ENCODE measurements around the gene OAF.

The OAF gene

GRCh38 chr11:120184371-120184945 is 26.4 kb upstream of the OAF start:
- DNase-seq (ENCODE audit: low read depth) = no peak

GRCh38 chr11:120184946-120185705 is 25.7 kb upstream of the OAF start:
- no peak for DNase-seq (ENCODE audit: low read depth)

- no peak for DNase-seq (ENCODE audit: low read depth)
These were observed 25.0 kb upstream of the OAF start for GRCh38 chr11:120185706-120186455.

DNA sequence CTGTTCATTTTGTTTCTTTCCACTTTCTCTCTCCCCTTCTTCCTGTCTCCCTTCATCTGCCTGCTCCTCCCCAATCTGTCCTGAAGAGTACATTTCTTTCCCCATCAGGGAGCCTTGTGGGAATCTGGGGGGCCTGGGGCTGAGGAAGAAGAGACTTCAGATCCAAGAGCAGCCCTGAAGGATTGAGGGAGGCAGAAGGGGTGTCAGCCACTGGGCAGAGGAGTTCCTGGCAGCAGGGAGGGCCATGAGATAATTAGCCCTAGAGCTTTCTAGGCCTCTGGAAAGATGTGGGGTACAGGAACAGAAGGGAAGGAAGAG is 24.4 kb upstream of the OAF start:
- DNase-seq (ENCODE audit: low read depth) = no peak

DNA sequence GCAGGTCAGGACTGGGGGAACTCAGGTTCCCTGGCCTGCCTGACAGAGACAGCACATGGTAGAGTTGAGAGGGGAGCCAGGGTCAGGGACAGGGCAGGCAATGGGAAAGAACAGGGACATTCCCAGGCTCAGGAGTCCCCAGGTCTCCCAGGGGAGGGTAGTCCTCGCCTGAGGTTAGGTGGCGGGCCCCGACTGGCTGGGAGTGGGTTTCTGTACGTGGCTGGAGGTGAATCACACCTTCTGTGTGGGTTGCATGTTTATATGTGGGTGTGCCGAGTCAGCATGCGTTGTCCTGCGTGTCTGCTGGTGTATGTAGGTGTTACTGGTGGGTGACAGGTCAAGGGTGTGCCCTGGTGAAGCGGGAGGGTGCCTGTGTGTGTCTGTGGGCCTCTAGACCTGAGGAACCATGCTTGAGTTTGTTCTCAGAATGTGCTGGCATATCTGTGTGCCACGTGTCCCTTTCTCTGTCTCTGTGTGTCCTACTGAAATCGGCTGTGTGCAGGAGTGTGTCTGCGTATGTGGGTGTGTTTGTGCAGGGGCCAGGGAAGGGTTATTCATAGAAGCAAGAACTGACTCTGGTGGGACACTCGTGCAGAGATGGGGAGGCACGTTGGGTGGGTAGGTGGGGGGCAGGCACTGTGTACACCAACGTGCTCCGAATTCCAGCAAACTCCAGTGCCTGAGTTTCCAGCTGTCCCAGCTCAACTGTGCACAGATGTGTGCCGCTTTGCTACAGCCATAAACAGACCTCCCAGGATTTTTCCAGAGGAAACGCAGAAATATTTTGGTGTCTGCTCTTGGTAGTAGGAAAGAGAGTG is 23.8 kb upstream of the OAF start:
- no peak for DNase-seq (ENCODE audit: low read depth)

DNA sequence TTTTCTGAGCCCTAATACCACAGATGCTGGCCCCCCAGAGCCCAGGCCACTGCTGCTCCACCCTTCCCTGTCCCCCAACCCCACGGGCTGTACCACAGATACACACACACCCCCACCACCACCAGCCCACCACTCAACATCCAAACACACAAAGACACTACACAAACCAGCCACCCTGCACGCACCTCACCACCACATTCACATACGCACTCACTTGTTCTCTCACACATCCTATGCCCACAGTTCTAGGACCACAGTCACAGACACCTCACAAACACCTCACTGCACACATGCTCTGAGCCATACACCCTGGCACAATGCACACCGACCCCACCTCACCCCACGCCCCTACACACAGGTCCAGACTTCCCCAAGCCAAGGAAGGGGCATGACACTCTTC is 22.5 kb upstream of the OAF start:
- no peak for DNase-seq (ENCODE audit: low read depth)

- DNase-seq (ENCODE audit: low read depth) = no peak
These were observed 21.9 kb upstream of the OAF start for GRCh38 chr11:120188811-120189455.

DNA sequence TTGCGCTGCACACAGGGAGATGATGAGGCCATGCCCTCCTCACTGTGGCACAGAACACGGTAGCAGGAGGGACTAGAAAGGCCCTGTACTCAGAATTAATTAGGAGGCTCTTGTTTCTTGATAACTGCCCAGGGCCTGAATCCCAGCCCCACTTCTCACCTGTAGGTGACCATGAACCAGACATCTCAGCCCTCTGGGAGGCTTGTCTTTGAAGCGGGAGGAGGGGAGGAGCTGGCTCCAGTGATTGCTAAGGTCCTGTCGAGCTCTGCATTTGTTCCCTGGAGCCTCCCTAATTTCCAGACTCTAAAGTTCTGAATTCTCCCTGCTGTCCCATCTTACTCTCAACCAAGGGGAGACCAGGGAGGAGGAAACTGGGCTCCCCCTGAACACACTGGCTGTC is 19.8 kb upstream of the OAF start:
- DNase-seq (ENCODE audit: low read depth) = no peak

GRCh38 chr11:120192831-120193625 is 17.8 kb upstream of the OAF start:
- no peak for DNase-seq (ENCODE audit: low read depth)

GRCh38 chr11:120194166-120194565 is 16.7 kb upstream of the OAF start:
- DNase-seq (ENCODE audit: low read depth) = no peak

DNA sequence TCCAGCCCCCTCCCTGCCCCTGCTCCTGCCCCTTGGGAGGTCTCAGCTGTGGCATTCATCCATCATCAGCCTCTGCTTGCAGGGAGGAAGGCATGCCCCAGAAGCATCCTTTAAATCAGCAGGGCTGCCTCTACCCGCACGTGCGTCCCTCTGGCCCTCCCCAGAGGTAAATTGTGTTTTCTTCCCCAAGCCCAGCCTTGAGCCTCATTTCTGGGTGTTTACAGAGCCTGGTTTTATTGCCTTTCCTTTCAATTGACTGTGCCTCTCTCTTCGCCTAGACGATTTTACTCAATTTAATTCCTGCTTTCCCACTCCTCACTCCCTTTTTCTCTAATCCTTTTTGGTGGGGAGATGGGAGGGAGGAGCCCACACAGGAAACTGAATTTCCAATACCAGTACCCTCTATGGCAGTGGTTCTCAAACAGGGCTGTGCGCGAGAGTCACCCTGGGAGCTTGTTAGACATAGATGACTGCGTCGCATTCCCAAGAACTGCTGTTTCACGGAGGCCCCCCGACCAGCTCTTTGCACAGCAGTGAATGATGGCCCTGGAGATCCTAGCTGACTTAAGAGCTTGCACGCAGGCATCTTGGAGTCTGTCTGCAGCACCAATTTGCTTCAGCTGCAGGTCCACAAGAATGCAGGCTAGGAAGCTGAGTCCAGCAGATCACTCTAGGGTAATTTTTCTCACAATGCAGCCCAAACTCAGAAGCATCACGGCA is 15.1 kb upstream of the OAF start:
- DNase-seq (ENCODE audit: low read depth) = no peak

- no peak for DNase-seq (ENCODE audit: low read depth)
These were observed 14.0 kb upstream of the OAF start for GRCh38 chr11:120196826-120197225.

GRCh38 chr11:120197251-120197891 is 13.5 kb upstream of the OAF start:
- no peak for DNase-seq (ENCODE audit: low read depth)

- DNase-seq (ENCODE audit: low read depth) = no peak
These were observed 12.9 kb upstream of the OAF start for GRCh38 chr11:120197977-120198376.

DNA sequence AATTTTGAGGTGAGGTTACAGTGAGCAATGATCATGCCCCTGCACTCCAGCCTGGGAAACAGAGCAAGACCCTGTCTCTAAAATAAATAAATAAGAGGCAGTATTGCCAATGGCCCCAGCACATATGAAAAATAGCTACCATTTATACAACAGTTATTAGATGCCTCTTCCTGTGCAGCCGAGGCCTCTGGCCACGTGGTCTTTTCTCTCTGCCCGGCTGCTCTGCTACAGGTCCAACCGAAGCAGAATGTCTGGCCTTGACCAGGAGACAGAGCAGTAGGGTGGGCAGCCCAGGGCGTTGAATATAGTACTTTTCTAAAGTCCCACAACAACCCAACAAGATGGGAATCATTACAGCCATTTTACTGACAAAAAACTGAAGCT is 12.4 kb upstream of the OAF start:
- no peak for DNase-seq (ENCODE audit: low read depth)

- DNase-seq (ENCODE audit: low read depth) = no peak
These were observed 11.9 kb upstream of the OAF start for GRCh38 chr11:120198787-120199469.

GRCh38 chr11:120199613-120200012 is 11.2 kb upstream of the OAF start:
- no peak for DNase-seq (ENCODE audit: low read depth)

DNA sequence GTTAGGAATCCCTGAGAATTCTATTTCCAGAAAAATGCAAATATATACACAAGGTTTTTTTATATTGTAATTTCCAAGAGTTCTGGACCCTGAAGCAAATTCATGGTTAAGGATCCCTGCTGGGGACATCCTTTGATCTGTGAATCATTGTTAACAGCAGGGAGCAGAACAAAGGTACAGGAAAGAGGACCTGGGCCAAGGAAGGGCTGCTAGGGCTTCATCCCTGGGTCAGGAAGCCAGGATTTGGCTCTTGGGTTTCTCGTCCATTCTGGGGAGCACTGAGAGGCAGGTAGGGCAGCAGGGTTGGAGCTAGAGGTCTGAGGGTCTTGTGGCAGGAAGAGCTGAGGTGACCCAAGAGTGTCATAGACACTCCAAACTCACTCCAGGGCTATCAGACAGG is 10.2 kb upstream of the OAF start:
- no peak for DNase-seq (ENCODE audit: low read depth)

DNA sequence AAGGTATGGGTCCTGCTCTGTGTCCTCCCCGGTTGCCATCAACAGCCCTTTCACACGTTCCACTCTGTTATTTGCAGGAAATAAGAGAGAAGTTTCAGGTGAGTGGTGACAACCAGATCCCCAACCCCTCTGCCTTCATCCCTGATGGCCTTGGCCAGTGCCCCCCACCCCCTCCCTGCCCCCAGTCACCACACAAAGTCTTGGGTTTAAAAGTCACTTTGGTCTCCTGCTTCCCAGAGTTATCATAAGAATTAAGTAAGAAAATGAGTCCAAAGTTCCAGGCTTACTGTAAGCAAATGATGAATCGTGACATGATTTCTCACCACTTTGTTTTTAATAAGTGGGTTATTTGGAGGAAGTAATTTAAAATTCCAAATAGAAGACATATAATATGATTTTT is 9.2 kb upstream of the OAF start:
- DNase-seq (ENCODE audit: low read depth) = no peak

GRCh38 chr11:120203626-120204025 is 7.2 kb upstream of the OAF start:
- no peak for DNase-seq (ENCODE audit: low read depth)
